ENCODE data around the gene BCL7C.

The BCL7C gene

DNA sequence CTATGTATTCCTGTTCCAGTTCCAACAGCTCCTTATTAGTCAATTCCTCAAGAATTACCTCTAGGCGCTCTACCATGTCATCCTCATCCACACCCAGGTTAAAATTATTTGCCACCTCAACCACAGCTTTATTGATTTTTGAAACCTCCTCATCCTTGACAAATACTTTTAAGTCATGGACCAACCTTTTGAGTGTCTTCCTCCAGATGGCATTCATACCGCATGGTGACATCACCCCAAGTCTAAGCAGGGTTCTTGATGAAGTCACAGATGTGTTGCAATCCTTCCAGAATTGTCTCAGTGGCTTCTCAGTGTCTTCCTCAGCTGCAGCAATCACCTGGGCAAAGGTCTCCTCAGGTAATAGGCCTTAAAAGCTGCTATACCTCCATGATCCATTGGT, 40.1 kb downstream of the BCL7C start:
- TF ChIP-seq CTCF (conservative IDR thresholded peaks at IDR 0.05) (no peak), ZFX (IDR thresholded peaks at IDR 0.05) (no peak)
- H3K27ac ChIP-seq = no peak overlapping the region

GRCh38 chr16:30850246-30850645, 43.6 kb downstream of the BCL7C start:
- TF ChIP-seq ZFX (IDR thresholded peaks at IDR 0.05) (no peak), CTCF (conservative IDR thresholded peaks at IDR 0.05) (no peak)
- no peak overlapping the region for H3K27ac ChIP-seq

DNA sequence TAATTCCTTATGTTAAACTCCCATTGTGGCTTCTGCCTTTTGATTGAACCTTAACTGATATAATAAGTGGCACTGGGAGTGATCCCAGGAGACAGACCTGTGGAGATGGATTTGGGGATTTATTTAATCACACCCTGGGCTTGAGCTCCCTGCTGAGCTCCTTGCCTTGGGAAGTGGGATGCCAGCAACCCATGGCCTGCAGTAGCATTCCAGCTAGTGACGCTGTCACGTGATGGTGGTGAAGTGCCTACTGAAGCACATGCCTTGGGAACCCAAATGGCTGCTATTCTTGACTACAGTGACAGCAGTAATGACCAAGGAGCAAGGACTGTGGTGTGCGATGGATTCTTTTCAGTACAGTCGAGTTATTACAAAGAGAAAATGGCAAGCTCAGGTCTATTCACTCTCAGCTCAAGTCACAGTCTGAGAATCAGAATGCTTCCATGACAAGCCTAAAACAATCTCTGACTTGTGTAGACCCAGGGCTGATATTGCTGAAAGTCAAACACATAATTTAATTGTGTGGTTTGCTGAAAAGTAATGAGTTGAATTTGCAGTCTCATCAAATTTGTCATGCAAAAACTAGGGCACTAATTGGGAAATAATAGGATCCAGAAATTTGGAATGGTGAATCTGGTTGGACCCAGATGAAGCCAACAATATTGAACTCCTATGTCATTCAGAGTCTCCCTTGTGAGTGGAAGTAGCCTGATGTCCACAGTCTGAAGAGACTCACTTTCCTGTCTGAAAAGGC, 47.1 kb downstream of the BCL7C start:
- TF ChIP-seq ZFX (IDR thresholded peaks at IDR 0.05) (no peak), CTCF (conservative IDR thresholded peaks at IDR 0.05) (no peak)
- no peak overlapping the region for H3K27ac ChIP-seq

- peak; percentile 94 for TF ChIP-seq CTCF (conservative IDR thresholded peaks at IDR 0.05)
- TF ChIP-seq ZFX (IDR thresholded peaks at IDR 0.05) = no peak
- H3K27ac ChIP-seq = peak overlapping the region; percentile 37
These were observed 49.0 kb downstream of the BCL7C start for GRCh38 chr16:30844671-30845449.

- TF ChIP-seq CTCF (conservative IDR thresholded peaks at IDR 0.05) (no peak), ZFX (IDR thresholded peaks at IDR 0.05) (no peak)
These were observed 49.6 kb downstream of the BCL7C start for GRCh38 chr16:30844346-30844670.

DNA sequence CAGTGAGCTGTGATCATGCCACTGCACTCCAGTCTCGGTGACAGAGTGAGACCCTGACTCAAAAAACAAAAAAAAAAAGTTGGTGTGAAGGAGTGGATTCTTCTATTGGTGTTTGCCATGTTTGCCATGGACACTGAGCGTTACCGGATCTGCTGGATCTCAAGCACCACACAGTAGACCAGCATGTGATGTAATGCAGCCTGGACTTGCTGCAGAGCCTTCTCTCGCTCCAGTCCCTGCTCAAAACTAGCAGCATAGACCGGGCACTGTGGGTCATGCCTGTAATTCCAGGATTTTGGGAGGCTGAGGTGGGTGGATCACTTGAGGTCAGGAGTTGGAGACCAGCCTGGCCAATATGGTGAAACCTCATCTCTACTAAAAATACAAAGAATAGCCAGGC, 50.4 kb downstream of the BCL7C start:
- no peak overlapping the region for H3K27ac ChIP-seq
- TF ChIP-seq CTCF (conservative IDR thresholded peaks at IDR 0.05) (no peak), ZFX (IDR thresholded peaks at IDR 0.05) (no peak)

More at GRCh38 chr16:30844346-30844670, 49.6 kb downstream of the BCL7C start:
- H3K27ac ChIP-seq = no peak overlapping the region

DNA sequence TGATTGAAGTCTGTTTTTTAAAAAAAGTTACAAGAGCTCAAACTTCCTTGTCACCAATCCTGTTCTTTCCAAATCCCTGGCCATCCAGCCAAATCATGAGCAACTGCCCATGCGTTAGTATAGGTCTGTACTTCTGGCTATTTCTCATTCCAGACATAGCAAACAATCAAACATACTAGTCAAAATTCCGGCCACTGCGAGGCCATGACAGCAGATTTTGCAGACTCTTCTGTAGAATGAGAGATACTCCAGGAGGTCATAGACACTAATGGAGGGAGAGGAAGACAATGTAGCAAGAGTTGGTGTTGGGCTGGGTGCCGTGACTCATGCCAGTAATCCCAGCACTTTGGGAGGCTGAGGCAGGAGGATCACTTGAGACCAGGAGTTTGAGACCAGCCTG, 50.9 kb downstream of the BCL7C start:
- no peak overlapping the region for H3K27ac ChIP-seq
- TF ChIP-seq ZFX (IDR thresholded peaks at IDR 0.05) (no peak), CTCF (conservative IDR thresholded peaks at IDR 0.05) (no peak)

Data from C4-2B (cell line).